ENCODE measurements around the gene PAK5.

GRCh38 chr20:9509246-9509645 is 329.6 kb downstream of the PAK5 start:
- TF ChIP-seq, protein P1, sequence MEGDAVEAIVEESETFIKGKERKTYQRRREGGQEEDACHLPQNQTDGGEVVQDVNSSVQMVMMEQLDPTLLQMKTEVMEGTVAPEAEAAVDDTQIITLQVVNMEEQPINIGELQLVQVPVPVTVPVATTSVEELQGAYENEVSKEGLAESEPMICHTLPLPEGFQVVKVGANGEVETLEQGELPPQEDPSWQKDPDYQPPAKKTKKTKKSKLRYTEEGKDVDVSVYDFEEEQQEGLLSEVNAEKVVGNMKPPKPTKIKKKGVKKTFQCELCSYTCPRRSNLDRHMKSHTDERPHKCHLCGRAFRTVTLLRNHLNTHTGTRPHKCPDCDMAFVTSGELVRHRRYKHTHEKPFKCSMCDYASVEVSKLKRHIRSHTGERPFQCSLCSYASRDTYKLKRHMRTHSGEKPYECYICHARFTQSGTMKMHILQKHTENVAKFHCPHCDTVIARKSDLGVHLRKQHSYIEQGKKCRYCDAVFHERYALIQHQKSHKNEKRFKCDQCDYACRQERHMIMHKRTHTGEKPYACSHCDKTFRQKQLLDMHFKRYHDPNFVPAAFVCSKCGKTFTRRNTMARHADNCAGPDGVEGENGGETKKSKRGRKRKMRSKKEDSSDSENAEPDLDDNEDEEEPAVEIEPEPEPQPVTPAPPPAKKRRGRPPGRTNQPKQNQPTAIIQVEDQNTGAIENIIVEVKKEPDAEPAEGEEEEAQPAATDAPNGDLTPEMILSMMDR (IDR thresholded peaks at IDR 0.05; ENCODE audit: insufficient read depth, low read length, poor library complexity, severe bottlenecking): no peak
- no peak for TF ChIP-seq EZH2phosphoT487 (conservative IDR thresholded peaks at IDR 0.05; ENCODE audit: low read length)

Data from SU-DHL-6 (cell line).